DMS53 (cell line): ENCODE results near the gene PPP1R37.

Source experiments
- DNase-seq: peaks from one replicate; lab custom pipeline; 2025; lab: John Stamatoyannopoulos, UW

Gene PPP1R37

DNA sequence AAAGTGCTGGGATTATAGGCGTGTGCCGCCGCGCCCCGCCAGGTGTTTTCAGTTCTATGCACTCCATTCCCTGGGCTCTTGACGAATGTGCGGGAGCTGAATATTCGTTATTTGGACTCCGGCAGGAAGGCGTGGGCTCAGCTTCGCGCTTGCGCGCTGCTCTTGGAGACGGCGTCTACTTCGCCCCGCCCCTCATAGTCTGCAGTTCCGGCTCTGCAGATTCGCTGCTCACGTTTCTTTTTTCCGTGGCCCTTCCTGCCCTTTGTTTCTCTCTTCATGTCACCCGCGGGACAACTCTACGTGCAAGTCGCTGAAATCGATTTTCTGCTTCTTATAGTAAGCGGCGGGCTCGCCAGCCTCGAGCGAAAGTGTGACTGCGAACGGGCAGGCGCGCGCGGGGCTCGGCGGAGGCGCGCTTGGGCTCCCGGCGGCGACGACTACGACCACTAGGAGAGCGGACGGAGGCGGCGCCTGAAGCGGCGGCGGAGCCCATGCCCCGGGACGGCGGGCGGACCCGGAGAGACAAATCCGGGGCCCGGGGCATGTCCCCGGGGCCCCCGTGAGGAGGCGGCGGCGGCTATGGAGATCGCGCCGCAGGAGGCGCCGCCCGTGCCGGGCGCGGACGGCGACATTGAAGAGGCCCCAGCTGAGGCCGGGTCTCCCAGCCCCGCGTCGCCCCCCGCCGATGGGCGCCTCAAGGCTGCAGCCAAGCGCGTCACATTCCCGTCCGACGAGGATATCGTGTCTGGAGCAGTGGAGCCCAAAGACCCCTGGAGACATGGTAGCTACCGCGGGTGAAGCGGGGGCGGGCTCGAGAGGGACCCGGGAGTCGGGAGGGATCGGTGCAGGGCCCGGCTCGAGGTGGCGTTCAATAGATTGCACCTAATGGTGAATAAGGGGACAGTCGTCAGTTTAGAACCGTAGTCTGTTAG, at the start of gene PPP1R37:
TSS of gene PPP1R37 (plus strand) at position 433 of the 932 bp plus-strand sequence. CDS start at position 580, 147 bp downstream.
- DNase-seq: peak; percentile 99

GRCh38 chr19:45045671-45046353, 47.2 kb upstream of the PPP1R37 start:
- DNase-seq: peak; percentile 77

GRCh38 chr19:45046355-45046754, 46.6 kb upstream of the PPP1R37 start:
- DNase-seq: no peak

DNA sequence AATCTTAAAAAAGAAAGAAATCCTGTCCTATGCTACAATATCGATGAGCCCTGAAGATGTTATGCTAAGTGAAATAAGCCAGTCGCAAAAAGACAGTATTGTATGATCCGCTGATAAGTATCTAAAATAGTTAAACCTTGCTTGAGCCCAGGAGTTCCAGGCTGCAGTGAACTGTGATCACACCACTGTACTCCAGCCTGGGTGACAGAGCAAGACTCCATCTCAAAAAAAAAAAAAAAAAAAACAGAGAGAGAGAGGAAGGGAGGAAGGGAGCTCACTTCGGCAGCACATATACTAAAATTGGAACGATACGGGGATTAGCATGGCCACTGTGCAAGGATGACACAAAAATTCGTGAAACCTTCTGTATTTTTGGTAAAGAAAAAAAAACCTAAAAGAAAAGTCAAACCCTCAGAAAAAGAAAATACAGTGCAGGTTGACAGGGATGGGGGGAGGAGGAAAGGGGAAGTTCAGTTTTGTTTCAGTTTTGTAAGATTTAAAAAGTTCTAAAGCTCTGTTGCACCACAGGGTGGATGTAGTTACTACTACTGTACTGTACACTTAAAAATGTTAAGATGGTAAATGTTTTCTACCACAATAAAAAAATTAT, 45.7 kb upstream of the PPP1R37 start:
- no peak for DNase-seq

DNA sequence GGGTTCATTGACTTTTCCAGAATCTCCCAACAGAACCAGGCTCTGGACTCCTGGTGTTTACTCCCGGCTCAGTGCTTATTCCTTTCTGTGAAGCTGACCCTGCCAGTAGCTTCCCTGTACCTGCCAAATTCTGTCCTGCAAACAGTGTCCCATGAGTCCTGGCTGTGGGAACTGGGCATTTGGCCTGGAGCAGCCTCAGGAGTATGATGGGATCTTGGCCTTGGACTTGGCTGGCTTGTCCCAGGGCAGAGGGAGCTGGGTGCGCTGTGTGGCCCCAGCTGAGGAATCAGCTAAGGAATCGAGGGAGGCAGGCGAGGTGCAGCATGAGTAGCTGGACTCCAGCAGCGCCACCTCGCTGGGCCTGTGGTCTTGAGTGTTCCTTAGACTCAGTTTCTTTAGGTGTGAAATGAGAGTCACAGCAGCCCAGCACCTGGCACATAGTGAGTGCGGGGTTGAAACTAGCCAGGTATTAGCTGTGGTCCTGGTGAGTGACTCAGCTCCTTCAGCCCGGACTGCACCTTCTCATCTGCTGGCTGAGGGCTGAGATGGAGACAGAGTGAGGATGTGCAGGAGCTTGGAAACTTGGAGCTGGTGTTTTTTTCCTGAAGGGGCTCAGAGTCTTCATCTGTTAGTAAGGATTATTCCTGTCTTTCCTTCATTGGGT, 43.8 kb upstream of the PPP1R37 start:
- no peak for DNase-seq

DNA sequence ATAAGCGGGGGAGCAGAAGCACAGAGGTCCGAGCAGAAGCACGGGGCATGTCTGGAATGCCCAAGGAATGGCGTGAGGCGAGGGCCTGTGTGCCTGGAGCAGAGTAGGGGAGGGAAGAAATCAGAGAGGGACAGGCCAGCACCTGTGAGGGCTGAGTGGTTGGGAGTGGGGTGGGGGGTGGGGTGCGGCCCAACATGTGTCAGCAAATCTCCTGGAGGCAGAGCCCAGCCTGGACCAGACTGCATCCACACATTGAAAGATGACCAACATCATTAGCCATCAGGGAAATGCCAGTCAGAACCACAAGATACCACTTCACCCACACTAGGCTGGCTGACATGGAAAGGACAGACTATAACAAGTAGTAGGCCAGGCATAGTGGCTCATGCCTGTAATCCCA, 42.9 kb upstream of the PPP1R37 start:
- DNase-seq: no peak

GRCh38 chr19:45051929-45052579, 40.9 kb upstream of the PPP1R37 start:
- no peak for DNase-seq

GRCh38 chr19:45056831-45057230, 36.1 kb upstream of the PPP1R37 start:
- DNase-seq: no peak

GRCh38 chr19:45057444-45057843, 35.5 kb upstream of the PPP1R37 start:
- DNase-seq: no peak

GRCh38 chr19:45058622-45059159, 34.3 kb upstream of the PPP1R37 start:
- no peak for DNase-seq

DNA sequence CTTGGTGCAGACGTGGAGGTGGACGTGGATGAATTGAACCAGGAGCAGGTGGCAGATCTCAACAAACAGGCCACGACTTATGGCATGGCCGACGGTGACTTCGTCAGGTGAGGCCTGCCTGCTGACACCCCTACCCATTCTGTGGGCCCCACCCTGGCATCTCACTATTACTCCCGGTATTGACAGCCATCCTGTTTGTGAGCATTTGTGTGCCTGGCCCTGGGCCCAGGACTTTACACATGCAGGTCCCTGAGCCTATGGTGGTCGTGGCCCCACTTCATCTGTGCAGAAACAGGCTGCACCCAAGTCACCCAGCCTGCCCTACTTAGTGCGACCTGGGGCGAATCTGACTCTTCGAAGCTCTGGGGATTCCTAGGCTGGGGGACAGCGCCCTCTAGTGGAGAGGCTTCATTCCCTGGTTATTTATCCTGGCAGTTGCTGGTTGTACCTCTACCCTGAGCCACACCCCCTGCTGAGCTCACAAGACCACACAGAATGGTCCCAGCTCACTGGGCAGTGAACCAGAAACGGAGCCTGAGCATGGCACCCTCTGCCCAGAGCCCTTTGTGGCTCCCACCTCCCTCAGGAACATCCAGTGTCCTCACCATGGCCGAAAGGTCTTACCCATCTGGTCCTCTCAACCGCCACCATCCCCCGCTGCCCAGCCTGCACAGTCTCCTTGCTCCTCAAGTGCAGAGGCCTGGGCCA, 33.6 kb upstream of the PPP1R37 start:
- DNase-seq: peak; percentile 82

DNA sequence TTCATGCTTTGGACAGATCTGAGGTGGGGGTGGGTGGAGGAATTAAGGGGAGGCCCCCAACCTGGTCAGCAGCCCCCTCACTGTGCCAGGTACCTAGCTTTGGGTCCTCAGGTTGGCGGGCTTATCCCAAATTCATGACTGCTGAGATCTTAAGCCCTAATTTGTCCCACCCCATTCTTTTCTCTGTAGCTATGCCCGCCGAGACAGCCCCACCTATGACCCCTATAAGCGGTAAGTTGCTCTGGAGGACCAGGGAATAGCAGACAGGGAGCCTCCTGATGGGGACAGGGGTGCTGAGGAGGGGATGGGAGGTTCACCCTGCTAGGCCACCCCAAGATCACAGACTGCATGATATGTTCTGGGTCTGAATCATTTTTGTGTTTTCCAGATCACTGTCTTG, 31.0 kb upstream of the PPP1R37 start:
- no peak for DNase-seq

DNA sequence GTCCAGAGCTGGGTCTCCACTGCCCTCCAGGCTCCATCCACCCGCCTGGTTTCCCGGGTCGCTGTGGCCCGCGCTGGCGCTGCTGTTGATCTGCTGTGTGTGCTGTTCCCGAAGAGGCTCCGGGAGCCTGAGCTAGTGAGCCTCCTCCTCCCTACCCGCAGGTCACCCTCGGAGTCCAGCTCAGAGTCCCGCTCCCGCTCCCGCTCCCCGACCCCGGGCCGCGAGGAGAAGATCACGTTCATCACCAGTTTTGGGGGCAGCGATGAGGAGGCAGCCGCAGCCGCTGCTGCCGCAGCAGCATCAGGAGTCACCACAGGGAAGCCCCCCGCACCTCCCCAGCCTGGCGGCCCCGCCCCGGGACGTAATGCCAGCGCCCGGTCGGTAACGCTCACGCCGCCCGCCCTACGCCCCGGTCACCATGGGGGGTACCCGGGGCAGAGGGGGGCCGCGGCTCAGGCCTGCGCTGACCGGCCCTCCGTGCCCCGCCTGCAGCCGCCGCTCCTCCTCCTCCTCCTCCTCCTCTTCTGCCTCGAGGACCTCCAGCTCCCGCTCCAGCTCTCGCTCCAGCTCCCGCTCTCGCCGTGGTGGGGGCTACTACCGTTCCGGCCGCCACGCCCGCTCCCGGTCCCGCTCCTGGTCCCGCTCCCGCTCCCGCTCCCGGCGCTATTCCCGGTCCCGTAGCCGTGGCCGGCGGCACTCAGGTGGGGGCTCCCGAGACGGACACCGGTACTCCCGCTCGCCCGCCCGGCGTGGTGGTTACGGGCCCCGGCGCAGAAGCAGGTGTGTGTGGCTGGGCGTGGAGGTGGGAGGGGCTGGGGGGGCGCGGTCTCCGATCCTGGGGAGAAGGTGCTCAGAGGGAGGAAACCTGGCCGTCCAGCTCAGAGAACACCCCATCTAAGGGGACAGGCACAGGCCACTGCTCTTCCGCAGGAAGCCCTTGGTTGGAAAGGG, 28.9 kb upstream of the PPP1R37 start:
- no peak for DNase-seq

DNA sequence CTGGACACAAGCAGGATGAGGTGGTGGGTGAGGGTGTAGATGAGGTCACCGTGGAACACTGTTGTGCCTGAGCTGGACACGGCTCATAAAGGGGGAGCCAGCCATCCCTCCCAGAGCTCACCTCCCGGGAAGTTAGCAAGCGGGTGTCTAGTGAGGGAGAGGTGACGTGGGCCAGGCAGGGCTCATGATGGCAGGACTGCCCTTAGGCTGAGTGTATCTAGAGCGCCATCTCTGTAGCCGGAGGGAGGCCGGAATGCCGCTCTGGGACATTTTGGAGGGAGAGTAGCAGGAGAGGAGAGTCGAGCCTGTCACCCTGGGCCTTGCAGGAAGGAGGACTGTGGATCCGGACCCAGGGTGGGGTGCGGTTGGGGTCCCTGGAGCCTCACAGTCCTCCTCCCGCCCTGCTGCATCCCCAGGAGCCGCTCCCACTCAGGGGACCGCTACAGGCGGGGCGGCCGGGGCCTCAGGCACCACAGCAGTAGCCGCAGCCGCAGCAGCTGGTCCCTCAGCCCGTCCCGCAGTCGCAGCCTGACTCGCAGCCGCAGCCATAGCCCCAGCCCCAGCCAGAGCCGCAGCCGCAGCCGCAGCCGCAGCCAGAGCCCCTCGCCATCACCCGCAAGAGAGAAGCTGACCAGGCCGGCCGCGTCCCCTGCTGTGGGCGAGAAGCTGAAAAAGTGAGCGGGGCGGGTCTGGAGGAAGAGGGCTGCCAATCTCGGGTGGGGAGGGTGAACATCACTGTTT, 25.9 kb upstream of the PPP1R37 start:
- no peak for DNase-seq

GRCh38 chr19:45068041-45068440, 24.9 kb upstream of the PPP1R37 start:
- no peak for DNase-seq

- peak; percentile 48 for DNase-seq
Observed at GRCh38 chr19:45069056-45069455, 23.9 kb upstream of the PPP1R37 start.

DNA sequence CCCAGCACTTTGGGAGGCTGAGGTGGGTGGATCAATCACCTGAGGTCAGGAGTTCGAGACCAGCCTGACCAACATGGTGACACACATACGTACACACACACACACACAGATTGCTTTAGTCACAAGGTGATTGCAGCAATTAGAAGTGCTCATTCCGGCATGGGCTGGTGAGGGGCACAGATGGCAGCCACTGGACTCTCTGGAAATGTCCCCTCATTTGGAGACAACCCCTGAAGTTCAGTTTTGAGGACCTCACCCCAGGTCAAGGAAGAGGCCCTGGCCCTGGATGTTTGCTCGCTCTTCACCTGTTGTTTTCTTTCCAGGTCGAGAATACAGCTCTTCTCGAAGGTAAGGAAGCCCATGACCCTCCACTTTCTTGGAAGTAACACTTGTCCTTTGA, 22.8 kb upstream of the PPP1R37 start:
- no peak for DNase-seq

- no peak for DNase-seq
Observed at GRCh38 chr19:45070861-45071544, 22.0 kb upstream of the PPP1R37 start.
